ENCODE data around the gene ARHGAP18. TPM values are rescaled to one million over a fixed set of nuclear protein-coding genes. Genes with fewer than 3 reads are reported as not detected.

The ARHGAP18 gene
- total and polyA plus RNA-seq, 4 donors: 1.6 to 8.0 (median 3.0) TPM

- H3K27me3 ChIP-seq (ENCODE audit: control insufficient read depth in 4 of 4, insufficient read depth in 4 of 4, low read length in 3 of 4): no peaks in the 10 kb centered on the region
- DNase-seq (ENCODE audit: low spot score): no peak
- H3K36me3 ChIP-seq (ENCODE audit: control insufficient read depth in 4 of 4, insufficient read depth in 3 of 4, low read depth in 1 of 4, low read length in 3 of 4): no peaks in the 10 kb centered on the region
- no peaks in the 10 kb centered on the region for H3K4me1 ChIP-seq (ENCODE audit: control insufficient read depth in 4 of 4, insufficient read depth in 4 of 4, low read length in 3 of 4)
- no peak overlapping the region for H3K9ac ChIP-seq (ENCODE audit: low read depth in 1 of 2, low read length in 2 of 2)
- H3K27ac ChIP-seq (ENCODE audit: low read depth in 1 of 2, low read length in 2 of 2): no peak overlapping the region
- H3K4me3 ChIP-seq (ENCODE audit: low read depth in 1 of 3, low read length in 3 of 3): no peak overlapping the region
- no peaks in the 10 kb centered on the region for H3K9me3 ChIP-seq (ENCODE audit: control insufficient read depth in 4 of 4, low read length in 3 of 4)
- TF ChIP-seq JUND (IDR thresholded peaks at IDR 0.05): no peak
- TF ChIP-seq FOXA2 (IDR thresholded peaks at IDR 0.05): no peak
- no peak for TF ChIP-seq RAD21 (IDR thresholded peaks at IDR 0.05)
- no peak for TF ChIP-seq YY1 (IDR thresholded peaks at IDR 0.05)
- TF ChIP-seq RXRA (IDR thresholded peaks at IDR 0.05): no peak
- TF ChIP-seq ATF3 (IDR thresholded peaks at IDR 0.05): no peak
- no peak for TF ChIP-seq MAX (IDR thresholded peaks at IDR 0.05)
- no peak for TF ChIP-seq EGR1 (IDR thresholded peaks at IDR 0.05; ENCODE audit: low read depth in 2 of 2)
- no peak for TF ChIP-seq NR2F2 (IDR thresholded peaks at IDR 0.05)
- no peak for TF ChIP-seq FOXA1 (IDR thresholded peaks at IDR 0.05)
- TF ChIP-seq GABPA (IDR thresholded peaks at IDR 0.05 in 1 of 2, conservative IDR thresholded peaks at IDR 0.05 in 1 of 2): no peak
- TF ChIP-seq HNF4A (conservative IDR thresholded peaks at IDR 0.05): no peak
- no peak for TF ChIP-seq ZBTB33 (IDR thresholded peaks at IDR 0.05)
- TF ChIP-seq TAF1 (conservative IDR thresholded peaks at IDR 0.05): no peak
These were observed 36.2 kb downstream of the ARHGAP18 start for GRCh38 chr6:129673748-129674147.

GRCh38 chr6:129672881-129673631 lies 36.9 kb downstream of the ARHGAP18 start:
- Histone ChIP-seq H3K4me1 (ENCODE audit: control insufficient read depth in 4 of 4, insufficient read depth in 4 of 4, low read length in 3 of 4) (no peaks in the 10 kb centered on the region), H3K9ac (ENCODE audit: low read depth in 1 of 2, low read length in 2 of 2) (no peak overlapping the region), H3K27ac (ENCODE audit: low read depth in 1 of 2, low read length in 2 of 2) (peak overlapping the region in 1 of 2 donors; percentile 16), H3K4me3 (ENCODE audit: low read depth in 1 of 3, low read length in 3 of 3) (no peak overlapping the region), H3K27me3 (ENCODE audit: control insufficient read depth in 4 of 4, insufficient read depth in 4 of 4, low read length in 3 of 4) (no peaks in the 10 kb centered on the region), H3K9me3 (ENCODE audit: control insufficient read depth in 4 of 4, low read length in 3 of 4) (no peaks in the 10 kb centered on the region), H3K36me3 (ENCODE audit: control insufficient read depth in 4 of 4, insufficient read depth in 3 of 4, low read depth in 1 of 4, low read length in 3 of 4) (no peaks in the 10 kb centered on the region)
- TF ChIP-seq RXRA (IDR thresholded peaks at IDR 0.05): no peak
- TF ChIP-seq JUND (IDR thresholded peaks at IDR 0.05): no peak
- TF ChIP-seq FOXA1 (IDR thresholded peaks at IDR 0.05): no peak
- TF ChIP-seq HNF4G (IDR thresholded peaks at IDR 0.05): no peak
- TF ChIP-seq, protein P1, sequence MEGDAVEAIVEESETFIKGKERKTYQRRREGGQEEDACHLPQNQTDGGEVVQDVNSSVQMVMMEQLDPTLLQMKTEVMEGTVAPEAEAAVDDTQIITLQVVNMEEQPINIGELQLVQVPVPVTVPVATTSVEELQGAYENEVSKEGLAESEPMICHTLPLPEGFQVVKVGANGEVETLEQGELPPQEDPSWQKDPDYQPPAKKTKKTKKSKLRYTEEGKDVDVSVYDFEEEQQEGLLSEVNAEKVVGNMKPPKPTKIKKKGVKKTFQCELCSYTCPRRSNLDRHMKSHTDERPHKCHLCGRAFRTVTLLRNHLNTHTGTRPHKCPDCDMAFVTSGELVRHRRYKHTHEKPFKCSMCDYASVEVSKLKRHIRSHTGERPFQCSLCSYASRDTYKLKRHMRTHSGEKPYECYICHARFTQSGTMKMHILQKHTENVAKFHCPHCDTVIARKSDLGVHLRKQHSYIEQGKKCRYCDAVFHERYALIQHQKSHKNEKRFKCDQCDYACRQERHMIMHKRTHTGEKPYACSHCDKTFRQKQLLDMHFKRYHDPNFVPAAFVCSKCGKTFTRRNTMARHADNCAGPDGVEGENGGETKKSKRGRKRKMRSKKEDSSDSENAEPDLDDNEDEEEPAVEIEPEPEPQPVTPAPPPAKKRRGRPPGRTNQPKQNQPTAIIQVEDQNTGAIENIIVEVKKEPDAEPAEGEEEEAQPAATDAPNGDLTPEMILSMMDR (IDR thresholded peaks at IDR 0.05; ENCODE audit: low read depth, low read length, missing input control): no peak
- TF ChIP-seq FOXA2 (IDR thresholded peaks at IDR 0.05): no peak
- TF ChIP-seq TAF1 (conservative IDR thresholded peaks at IDR 0.05): no peak
- no peak for TF ChIP-seq MAX (IDR thresholded peaks at IDR 0.05)
- TF ChIP-seq RAD21 (IDR thresholded peaks at IDR 0.05): no peak
- no peak for TF ChIP-seq SP1 (IDR thresholded peaks at IDR 0.05)
- TF ChIP-seq, protein P2, sequence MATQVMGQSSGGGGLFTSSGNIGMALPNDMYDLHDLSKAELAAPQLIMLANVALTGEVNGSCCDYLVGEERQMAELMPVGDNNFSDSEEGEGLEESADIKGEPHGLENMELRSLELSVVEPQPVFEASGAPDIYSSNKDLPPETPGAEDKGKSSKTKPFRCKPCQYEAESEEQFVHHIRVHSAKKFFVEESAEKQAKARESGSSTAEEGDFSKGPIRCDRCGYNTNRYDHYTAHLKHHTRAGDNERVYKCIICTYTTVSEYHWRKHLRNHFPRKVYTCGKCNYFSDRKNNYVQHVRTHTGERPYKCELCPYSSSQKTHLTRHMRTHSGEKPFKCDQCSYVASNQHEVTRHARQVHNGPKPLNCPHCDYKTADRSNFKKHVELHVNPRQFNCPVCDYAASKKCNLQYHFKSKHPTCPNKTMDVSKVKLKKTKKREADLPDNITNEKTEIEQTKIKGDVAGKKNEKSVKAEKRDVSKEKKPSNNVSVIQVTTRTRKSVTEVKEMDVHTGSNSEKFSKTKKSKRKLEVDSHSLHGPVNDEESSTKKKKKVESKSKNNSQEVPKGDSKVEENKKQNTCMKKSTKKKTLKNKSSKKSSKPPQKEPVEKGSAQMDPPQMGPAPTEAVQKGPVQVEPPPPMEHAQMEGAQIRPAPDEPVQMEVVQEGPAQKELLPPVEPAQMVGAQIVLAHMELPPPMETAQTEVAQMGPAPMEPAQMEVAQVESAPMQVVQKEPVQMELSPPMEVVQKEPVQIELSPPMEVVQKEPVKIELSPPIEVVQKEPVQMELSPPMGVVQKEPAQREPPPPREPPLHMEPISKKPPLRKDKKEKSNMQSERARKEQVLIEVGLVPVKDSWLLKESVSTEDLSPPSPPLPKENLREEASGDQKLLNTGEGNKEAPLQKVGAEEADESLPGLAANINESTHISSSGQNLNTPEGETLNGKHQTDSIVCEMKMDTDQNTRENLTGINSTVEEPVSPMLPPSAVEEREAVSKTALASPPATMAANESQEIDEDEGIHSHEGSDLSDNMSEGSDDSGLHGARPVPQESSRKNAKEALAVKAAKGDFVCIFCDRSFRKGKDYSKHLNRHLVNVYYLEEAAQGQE (IDR thresholded peaks at IDR 0.05): no peak
- TF ChIP-seq EGR1 (IDR thresholded peaks at IDR 0.05; ENCODE audit: low read depth in 2 of 2): no peak
- no peak for TF ChIP-seq NR2F2 (IDR thresholded peaks at IDR 0.05)
- TF ChIP-seq YY1 (IDR thresholded peaks at IDR 0.05): no peak
- TF ChIP-seq GABPA (IDR thresholded peaks at IDR 0.05 in 1 of 2, conservative IDR thresholded peaks at IDR 0.05 in 1 of 2): no peak
- TF ChIP-seq HNF4A (conservative IDR thresholded peaks at IDR 0.05): no peak
- TF ChIP-seq ZBTB33 (IDR thresholded peaks at IDR 0.05): no peak
- no peak for TF ChIP-seq ATF3 (IDR thresholded peaks at IDR 0.05)
- WGBS: 84% methylated on average over 2 of the region's 2 CpGs
- DNase-seq (ENCODE audit: low spot score): no peak

Data from liver (tissue), 9 donors.